ENCODE data around the gene THADA. TPM values are rescaled to one million over a fixed set of nuclear protein-coding genes. Genes with fewer than 3 reads are reported as not detected.
A peak's percentile ranks its signal among the peaks of the same experiment; 100 is the strongest.

The THADA gene
- polyA plus RNA-seq, 4 donors: 6.3 to 13.5 (median 12.7) TPM

- Histone ChIP-seq H3K9me3 (ENCODE audit: control insufficient read depth in 2 of 2, insufficient read depth in 1 of 2, low read depth in 1 of 2, low read length in 1 of 2) (no peaks in the 10 kb centered on the region), H3K36me3 (ENCODE audit: control insufficient read depth in 3 of 3, insufficient read depth in 2 of 3, low read depth in 1 of 3, low read length in 3 of 3) (peaks cover 0 to 3% (median 0%) of the 10 kb centered on the region in 3 donors), H3K4me1 (ENCODE audit: control insufficient read depth in 3 of 3, insufficient read depth in 2 of 3, low read depth in 1 of 3, low read length in 2 of 3) (no peaks in the 10 kb centered on the region), H3K4me3 (ENCODE audit: low read depth in 1 of 3, low read length in 3 of 3) (no peak overlapping the region), H3K27ac (ENCODE audit: low read depth in 1 of 3, low read length in 2 of 3) (no peak overlapping the region), H3K27me3 (ENCODE audit: control insufficient read depth in 3 of 3, insufficient read depth in 3 of 3, low read length in 3 of 3) (no peaks in the 10 kb centered on the region)
- 22 to 58% (median 50%) methylated on average over 3 of the region's 3 CpGs for WGBS, 3 donors
- no peak for FAIRE-seq
- no peak for DNase-seq
Observed at GRCh38 chr2:43469094-43469493, 126.7 kb downstream of the THADA start.

DNA sequence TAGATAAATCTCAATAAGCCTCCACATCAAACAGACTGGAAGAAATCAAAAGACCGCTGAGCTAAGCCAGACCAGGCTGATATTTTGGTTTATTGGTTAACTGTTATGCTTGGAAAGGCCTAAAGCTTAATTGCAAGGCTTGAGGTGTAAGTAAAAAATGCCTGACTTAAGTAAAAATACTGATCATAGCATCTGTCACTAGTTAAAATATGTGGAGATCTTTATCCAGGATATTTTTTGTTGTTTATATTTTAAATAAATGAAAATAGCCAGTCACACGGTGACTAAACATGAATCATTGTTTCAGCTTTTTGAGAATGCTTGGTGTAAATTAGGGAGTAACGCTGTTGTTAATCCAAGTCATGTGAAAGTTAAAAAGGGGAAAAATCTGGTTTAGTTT lies 127.9 kb downstream of the THADA start:
- WGBS, 3 donors: 74 to 96% (median 87%) methylated on average over 3 of the region's 3 CpGs
- FAIRE-seq: no peak
- no peaks in the 10 kb centered on the region for H3K27me3 ChIP-seq (ENCODE audit: control insufficient read depth in 3 of 3, insufficient read depth in 3 of 3, low read length in 3 of 3)
- H3K4me1 ChIP-seq (ENCODE audit: control insufficient read depth in 3 of 3, insufficient read depth in 2 of 3, low read depth in 1 of 3, low read length in 2 of 3): peaks cover 0 to 7% (median 2%) of the 10 kb centered on the region in 3 donors
- peak overlapping the region in 1 of 3 donors; percentile 20 for H3K27ac ChIP-seq (ENCODE audit: low read depth in 1 of 3, low read length in 2 of 3)
- DNase-seq: no peak
- H3K36me3 ChIP-seq (ENCODE audit: control insufficient read depth in 3 of 3, insufficient read depth in 2 of 3, low read depth in 1 of 3, low read length in 3 of 3): peaks cover 0 to 3% (median 0%) of the 10 kb centered on the region in 3 donors
- no peak overlapping the region for H3K4me3 ChIP-seq (ENCODE audit: low read depth in 1 of 3, low read length in 3 of 3)
- no peaks in the 10 kb centered on the region for H3K9me3 ChIP-seq (ENCODE audit: control insufficient read depth in 2 of 2, insufficient read depth in 1 of 2, low read depth in 1 of 2, low read length in 1 of 2)

DNA sequence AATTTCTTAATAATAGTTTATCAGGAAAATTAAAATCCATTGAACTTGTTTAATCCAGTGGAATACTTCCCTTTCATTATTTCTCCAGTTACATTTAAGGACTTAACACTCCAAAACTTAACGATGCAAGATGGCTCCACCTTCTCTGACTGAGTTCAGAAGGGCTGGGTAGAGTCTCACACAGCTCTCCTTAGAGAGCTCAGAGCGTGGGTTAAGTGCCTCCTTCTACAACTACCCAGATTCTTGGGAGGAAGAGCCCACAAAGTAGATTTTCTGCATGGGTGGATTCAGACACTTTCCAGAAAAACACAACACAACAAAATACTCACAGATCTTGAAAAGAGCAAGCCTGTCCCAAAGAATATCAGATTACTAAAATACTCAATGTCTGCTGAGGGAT lies 130.6 kb downstream of the THADA start:
- FAIRE-seq (no peak), DNase-seq (no peak)
- Histone ChIP-seq H3K27ac (ENCODE audit: low read depth in 1 of 3, low read length in 2 of 3) (peak overlapping the region in 1 of 3 donors; percentile 78), H3K9me3 (ENCODE audit: control insufficient read depth in 2 of 2, insufficient read depth in 1 of 2, low read depth in 1 of 2, low read length in 1 of 2) (no peaks in the 10 kb centered on the region), H3K27me3 (ENCODE audit: control insufficient read depth in 3 of 3, insufficient read depth in 3 of 3, low read length in 3 of 3) (no peaks in the 10 kb centered on the region), H3K36me3 (ENCODE audit: control insufficient read depth in 3 of 3, insufficient read depth in 2 of 3, low read depth in 1 of 3, low read length in 3 of 3) (no peaks in the 10 kb centered on the region), H3K4me3 (ENCODE audit: low read depth in 1 of 3, low read length in 3 of 3) (no peak overlapping the region), H3K4me1 (ENCODE audit: control insufficient read depth in 3 of 3, insufficient read depth in 2 of 3, low read depth in 1 of 3, low read length in 2 of 3) (peaks cover 0 to 10% (median 2%) of the 10 kb centered on the region in 3 donors)
- 84 to 96% (median 90%) methylated on average over 2 of the region's 2 CpGs for WGBS, 3 donors

DNA sequence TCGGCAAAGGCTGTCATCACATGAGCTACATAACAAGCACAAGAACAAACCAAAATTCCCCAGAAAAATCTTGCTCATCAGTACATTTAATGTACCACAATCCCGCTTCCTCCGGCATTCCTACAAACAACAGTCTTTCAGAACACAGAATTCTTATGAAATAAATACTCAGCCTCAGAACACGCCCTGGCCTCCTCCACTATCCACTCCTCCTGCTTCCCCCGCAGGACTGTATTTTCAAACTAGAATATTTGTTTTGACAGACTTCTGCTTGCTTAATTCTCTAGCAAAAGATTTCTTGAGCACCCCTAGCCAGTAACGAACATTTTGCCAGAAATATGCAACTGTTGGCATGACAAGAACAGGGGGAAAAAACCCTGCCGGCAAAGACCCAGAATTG lies 131.2 kb downstream of the THADA start:
- Histone ChIP-seq H3K4me1 (ENCODE audit: control insufficient read depth in 3 of 3, insufficient read depth in 2 of 3, low read depth in 1 of 3, low read length in 2 of 3) (peaks cover 0 to 10% (median 2%) of the 10 kb centered on the region in 3 donors), H3K36me3 (ENCODE audit: control insufficient read depth in 3 of 3, insufficient read depth in 2 of 3, low read depth in 1 of 3, low read length in 3 of 3) (peaks cover 0 to 2% (median 0%) of the 10 kb centered on the region in 3 donors), H3K27ac (ENCODE audit: low read depth in 1 of 3, low read length in 2 of 3) (no peak overlapping the region), H3K4me3 (ENCODE audit: low read depth in 1 of 3, low read length in 3 of 3) (no peak overlapping the region), H3K27me3 (ENCODE audit: control insufficient read depth in 3 of 3, insufficient read depth in 3 of 3, low read length in 3 of 3) (no peaks in the 10 kb centered on the region), H3K9me3 (ENCODE audit: control insufficient read depth in 2 of 2, insufficient read depth in 1 of 2, low read depth in 1 of 2, low read length in 1 of 2) (no peaks in the 10 kb centered on the region)
- 67 to 93% (median 87%) methylated on average over 7 of the region's 7 CpGs for WGBS, 3 donors
- DNase-seq (no peak), FAIRE-seq (no peak)

DNA sequence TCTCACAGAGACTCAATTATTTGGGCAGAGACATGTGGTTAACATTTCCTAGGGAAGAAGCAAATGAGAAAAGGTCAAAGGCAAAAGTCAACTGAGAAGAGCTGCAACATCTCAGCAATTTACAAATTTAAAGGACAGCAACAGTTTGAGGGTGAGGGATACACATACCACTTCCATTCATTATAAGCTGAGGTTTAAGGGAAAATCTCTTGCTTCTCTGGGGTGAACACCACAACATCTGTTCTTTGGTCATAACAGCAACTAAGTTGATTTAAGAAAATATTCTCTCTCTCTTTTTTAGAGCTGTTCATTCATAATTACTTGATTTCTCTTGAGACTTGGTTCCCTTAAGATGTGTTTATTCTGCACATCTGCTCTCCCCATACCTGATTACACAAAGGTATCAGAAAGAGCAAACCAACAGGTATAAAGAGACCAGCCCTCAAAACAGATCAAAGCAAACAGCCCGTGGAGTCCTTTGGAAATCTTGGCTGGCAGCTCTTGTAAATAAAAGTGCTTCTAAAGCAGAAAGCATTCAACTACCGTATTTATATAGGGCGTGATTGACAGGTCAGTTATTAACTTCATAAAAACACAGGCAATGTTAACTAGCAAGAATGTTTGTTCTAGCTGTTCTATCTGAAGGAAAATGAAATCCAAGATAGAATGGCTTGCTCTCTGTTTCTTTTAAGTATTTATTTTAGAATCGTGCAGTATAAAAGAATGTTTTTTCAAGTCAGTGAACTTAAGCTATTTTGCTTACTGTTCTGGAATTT lies 132.8 kb downstream of the THADA start:
- Histone ChIP-seq H3K27ac (ENCODE audit: low read depth in 1 of 3, low read length in 2 of 3) (peak overlapping the region in 1 of 3 donors; percentile 70), H3K36me3 (ENCODE audit: control insufficient read depth in 3 of 3, insufficient read depth in 2 of 3, low read depth in 1 of 3, low read length in 3 of 3) (peaks cover 0 to 2% (median 0%) of the 10 kb centered on the region in 3 donors), H3K9me3 (ENCODE audit: control insufficient read depth in 2 of 2, insufficient read depth in 1 of 2, low read depth in 1 of 2, low read length in 1 of 2) (no peaks in the 10 kb centered on the region), H3K27me3 (ENCODE audit: control insufficient read depth in 3 of 3, insufficient read depth in 3 of 3, low read length in 3 of 3) (no peaks in the 10 kb centered on the region), H3K4me1 (ENCODE audit: control insufficient read depth in 3 of 3, insufficient read depth in 2 of 3, low read depth in 1 of 3, low read length in 2 of 3) (peaks cover 0 to 10% (median 6%) of the 10 kb centered on the region in 3 donors), H3K4me3 (ENCODE audit: low read depth in 1 of 3, low read length in 3 of 3) (no peak overlapping the region)
- WGBS, 3 donors: 14 to 40% (median 30%) methylated on average over 4 of the region's 4 CpGs
- FAIRE-seq (no peak), DNase-seq (peak; percentile 45 to 53)

DNA sequence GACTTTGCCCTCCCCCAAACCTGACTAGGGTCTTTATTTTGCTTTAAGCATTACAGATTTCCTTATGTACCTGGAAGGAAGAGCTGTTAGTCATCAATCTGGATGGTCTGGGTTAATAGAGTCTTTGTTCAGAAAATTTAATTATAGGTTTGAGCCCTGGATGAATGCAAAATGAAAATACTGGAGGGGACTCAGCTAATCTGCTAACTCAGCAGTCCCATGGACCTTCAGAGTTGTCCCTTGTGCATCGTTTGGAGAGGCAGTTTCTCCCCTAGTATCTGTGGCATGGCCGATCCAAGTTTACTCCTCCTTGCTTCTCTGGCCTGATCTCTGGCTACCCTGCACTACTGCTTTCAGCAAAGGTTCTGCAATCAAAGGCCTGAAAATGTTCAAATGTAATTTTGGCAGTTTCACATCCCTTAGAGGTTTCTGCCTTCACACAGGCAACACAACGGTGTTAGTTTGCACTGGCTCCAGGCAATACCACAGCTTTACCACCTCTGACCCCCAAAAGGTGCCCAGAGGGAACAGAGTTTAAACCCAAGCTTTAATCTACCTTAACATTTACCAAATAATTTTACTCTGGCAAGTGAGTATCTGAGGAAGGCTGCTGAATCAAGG lies 134.3 kb downstream of the THADA start:
- H3K36me3 ChIP-seq (ENCODE audit: control insufficient read depth in 3 of 3, insufficient read depth in 2 of 3, low read depth in 1 of 3, low read length in 3 of 3): peaks cover 0 to 2% (median 0%) of the 10 kb centered on the region in 3 donors
- H3K4me3 ChIP-seq (ENCODE audit: low read depth in 1 of 3, low read length in 3 of 3): no peak overlapping the region
- H3K4me1 ChIP-seq (ENCODE audit: control insufficient read depth in 3 of 3, insufficient read depth in 2 of 3, low read depth in 1 of 3, low read length in 2 of 3): peaks cover 0 to 10% (median 6%) of the 10 kb centered on the region in 3 donors
- no peak for FAIRE-seq
- 71 to 81% (median 78%) methylated on average over 3 of the region's 3 CpGs for WGBS, 3 donors
- DNase-seq: no peak
- no peaks in the 10 kb centered on the region for H3K9me3 ChIP-seq (ENCODE audit: control insufficient read depth in 2 of 2, insufficient read depth in 1 of 2, low read depth in 1 of 2, low read length in 1 of 2)
- H3K27me3 ChIP-seq (ENCODE audit: control insufficient read depth in 3 of 3, insufficient read depth in 3 of 3, low read length in 3 of 3): no peaks in the 10 kb centered on the region
- H3K27ac ChIP-seq (ENCODE audit: low read depth in 1 of 3, low read length in 2 of 3): peak overlapping the region in 2 of 3 donors; percentile 4 to 30

DNA sequence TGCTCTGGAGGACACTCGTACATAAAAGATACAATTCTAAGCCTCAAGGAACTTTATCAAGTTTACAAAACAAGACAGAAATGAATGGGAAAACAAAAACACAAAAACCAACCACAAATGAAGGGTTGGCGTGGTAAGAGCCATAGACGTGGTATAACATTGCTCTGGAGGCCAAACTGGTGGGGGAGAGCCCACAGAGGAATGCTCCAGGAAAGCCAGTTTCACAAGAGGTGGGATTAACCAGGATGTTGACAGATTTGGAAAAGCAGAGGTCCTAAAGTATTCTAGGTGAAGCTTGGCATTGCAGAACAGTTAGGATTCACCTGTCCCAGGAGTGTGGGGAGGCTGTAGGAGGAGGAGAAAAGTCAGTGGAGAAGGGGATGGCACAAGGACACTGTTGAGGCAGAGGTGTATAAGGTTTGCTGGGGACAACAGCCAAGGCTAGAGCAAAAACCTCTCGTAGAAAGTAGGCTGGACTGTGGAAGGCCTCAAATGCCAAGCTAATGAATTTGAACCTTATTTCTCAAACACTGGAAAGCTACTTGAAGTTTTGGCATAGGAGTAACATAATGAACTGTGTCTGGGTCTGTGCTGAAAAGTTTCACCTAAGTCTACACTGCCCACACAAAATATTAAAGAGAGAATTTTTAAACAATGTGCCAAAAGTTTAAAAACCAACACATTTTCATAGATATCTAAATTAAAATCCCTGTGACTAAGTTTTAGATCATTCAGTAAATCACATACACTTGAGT lies 135.1 kb downstream of the THADA start:
- peaks cover 0 to 2% (median 0%) of the 10 kb centered on the region in 3 donors for H3K36me3 ChIP-seq (ENCODE audit: control insufficient read depth in 3 of 3, insufficient read depth in 2 of 3, low read depth in 1 of 3, low read length in 3 of 3)
- WGBS, 3 donors: 79 to 83% (median 82%) methylated on average over 4 of the region's 4 CpGs
- no peaks in the 10 kb centered on the region for H3K27me3 ChIP-seq (ENCODE audit: control insufficient read depth in 3 of 3, insufficient read depth in 3 of 3, low read length in 3 of 3)
- H3K4me3 ChIP-seq (ENCODE audit: low read depth in 1 of 3, low read length in 3 of 3): no peak overlapping the region
- no peak for DNase-seq
- H3K9me3 ChIP-seq (ENCODE audit: control insufficient read depth in 2 of 2, insufficient read depth in 1 of 2, low read depth in 1 of 2, low read length in 1 of 2): no peaks in the 10 kb centered on the region
- H3K27ac ChIP-seq (ENCODE audit: low read depth in 1 of 3, low read length in 2 of 3): peak overlapping the region in 1 of 3 donors; percentile 33
- H3K4me1 ChIP-seq (ENCODE audit: control insufficient read depth in 3 of 3, insufficient read depth in 2 of 3, low read depth in 1 of 3, low read length in 2 of 3): peaks cover 0 to 10% (median 6%) of the 10 kb centered on the region in 3 donors
- FAIRE-seq: no peak

GRCh38 chr2:43460174-43460546 lies 135.7 kb downstream of the THADA start:
- 92 to 97% (median 92%) methylated on average over 1 of the region's 1 CpG for WGBS, 3 donors
- no peaks in the 10 kb centered on the region for H3K9me3 ChIP-seq (ENCODE audit: control insufficient read depth in 2 of 2, insufficient read depth in 1 of 2, low read depth in 1 of 2, low read length in 1 of 2)
- DNase-seq (no peak), FAIRE-seq (no peak)
- H3K4me3 ChIP-seq (ENCODE audit: low read depth in 1 of 3, low read length in 3 of 3): no peak overlapping the region
- peaks cover 0 to 2% (median 0%) of the 10 kb centered on the region in 3 donors for H3K36me3 ChIP-seq (ENCODE audit: control insufficient read depth in 3 of 3, insufficient read depth in 2 of 3, low read depth in 1 of 3, low read length in 3 of 3)
- peaks cover 0 to 10% (median 6%) of the 10 kb centered on the region in 3 donors for H3K4me1 ChIP-seq (ENCODE audit: control insufficient read depth in 3 of 3, insufficient read depth in 2 of 3, low read depth in 1 of 3, low read length in 2 of 3)
- H3K27me3 ChIP-seq (ENCODE audit: control insufficient read depth in 3 of 3, insufficient read depth in 3 of 3, low read length in 3 of 3): no peaks in the 10 kb centered on the region
- H3K27ac ChIP-seq (ENCODE audit: low read depth in 1 of 3, low read length in 2 of 3): no peak overlapping the region

Data from small intestine (tissue), 7 donors.